Endometrial microvascular endothelial cells (primary cell): ENCODE data around the gene GNB5. TPM values are rescaled to one million over a fixed set of nuclear protein-coding genes. Genes with fewer than 3 reads are reported as not detected.
"Not testable (repeated sequence)": the region's sequence is repeated elsewhere in the genome, so short reads cannot be mapped to it uniquely, and the experiment has no call there.

Experiments
- in situ Hi-C: cut with HindIII; loops from 2 replicates; pipeline ENCODE4 v1.10.0; 2017; ENCODE audit warnings: low sequenced_read_pairs, low pct_unique_long_range_greater_than_20kb; ENCODE audit errors: inconsistent ontology term
- total RNA-seq: library from RNA; depleted of rRNA; stranded (reverse); fragments of >200 nt; gene quantifications from one replicate; pipeline ENCODE4 v1.2.3, GENCODE V29; 2015; ENCODE audit errors: inconsistent ontology term

The GNB5 gene
- total RNA-seq, 1 donor from 2014 or later: 54.4 TPM

DNA sequence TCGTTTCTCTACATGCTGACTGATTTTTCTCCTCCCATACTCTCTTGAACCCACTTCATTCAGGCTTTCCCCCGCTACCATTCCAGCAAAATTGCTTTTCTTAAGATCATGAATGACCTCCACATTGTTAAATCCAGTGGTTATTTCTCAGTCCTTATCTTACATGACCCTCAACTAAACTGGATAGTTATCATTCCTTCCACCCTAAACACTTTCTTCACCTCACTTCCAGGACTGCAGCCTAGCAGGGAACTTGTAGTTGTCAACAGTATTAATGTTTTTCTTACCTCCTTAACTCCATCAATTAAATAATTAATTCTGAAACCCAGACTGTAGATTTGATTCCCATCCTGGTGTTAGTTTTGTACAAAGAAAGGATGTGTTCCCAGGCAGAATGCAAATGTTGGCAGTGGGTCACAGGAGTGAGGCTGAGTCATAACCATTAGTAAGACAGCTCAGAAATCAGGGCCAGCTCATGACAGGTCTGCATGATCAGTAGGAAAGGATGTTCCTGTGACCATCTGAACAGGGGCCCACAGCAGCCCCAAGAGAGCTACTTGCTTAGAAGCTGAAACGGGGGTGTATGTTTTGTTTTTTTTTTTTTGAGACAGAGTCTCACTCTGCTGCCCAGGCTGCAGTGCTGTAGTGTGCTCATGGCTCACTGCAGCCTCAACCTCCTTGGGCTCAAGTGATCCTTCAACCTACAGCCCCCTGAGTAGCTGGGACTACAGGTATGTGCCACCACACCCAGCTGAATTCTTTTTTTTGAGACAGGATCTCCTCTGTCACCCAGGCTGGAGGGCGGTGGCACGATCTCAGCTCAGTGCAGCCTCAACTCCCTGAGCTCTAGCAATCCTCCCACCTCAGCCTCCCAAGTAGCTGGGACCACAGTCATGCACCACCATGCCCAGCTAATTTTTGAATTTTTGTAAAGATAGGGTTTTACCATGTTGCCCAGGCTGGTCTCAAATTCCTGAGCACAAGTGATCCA lies 87.7 kb downstream of the GNB5 start:
- in situ Hi-C loops: no loop called here

DNA sequence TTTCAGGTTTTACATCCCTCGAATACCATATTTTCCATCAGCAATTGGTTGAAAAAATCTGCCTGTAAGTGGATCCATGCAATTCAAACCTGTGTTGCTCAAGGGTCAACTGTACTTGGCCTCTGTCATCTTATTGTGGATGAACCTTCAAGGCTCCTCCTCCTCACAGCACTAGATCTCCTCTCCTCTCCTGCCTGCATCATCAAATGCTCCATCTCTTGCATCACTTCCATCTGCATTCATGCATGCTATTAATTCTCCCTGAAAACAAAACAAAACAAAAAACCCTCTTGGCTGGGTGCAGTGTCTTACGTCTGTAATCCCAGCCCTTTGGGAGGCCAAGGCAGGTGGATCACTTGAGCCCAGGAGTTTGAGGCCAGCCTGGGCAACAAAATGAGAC lies 88.7 kb downstream of the GNB5 start:
- in situ Hi-C loops: no loop called here

DNA sequence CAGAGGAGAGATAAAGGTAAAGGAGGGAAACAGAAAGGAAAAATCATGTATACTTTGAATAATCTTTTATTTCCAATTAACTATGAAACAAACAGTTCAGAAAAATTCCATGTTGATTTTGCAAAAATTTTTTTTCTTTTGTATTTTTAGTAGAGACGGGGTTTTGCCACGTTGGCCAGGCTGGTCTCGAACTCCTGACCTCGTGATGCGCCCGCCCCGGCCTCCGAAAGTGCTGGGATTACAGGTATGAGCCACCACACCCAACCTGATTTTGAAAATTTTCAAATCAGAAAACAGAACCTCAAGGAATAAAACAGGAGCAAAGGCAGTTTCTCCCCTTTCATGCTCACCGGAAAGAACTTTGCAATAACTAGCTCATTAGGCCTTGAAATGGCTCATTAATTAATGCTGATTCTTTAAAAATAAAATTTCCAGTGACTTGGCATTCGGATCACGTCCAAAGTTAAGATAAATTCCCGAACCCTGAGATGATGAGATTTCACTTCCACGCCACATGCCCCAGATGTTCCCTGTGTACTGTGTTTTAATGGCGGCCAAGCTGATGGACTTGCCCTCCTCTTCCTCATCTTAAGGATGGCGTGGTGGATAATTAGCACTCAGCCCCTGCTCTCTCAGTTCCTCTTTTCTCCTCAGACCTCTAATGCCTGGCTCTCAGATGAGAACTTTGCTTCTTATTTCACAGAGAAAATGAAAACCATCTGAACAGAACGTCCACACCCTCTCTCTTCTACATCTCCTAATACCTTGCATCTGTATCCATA lies 89.5 kb downstream of the GNB5 start:
- in situ Hi-C loops: no loop called here

DNA sequence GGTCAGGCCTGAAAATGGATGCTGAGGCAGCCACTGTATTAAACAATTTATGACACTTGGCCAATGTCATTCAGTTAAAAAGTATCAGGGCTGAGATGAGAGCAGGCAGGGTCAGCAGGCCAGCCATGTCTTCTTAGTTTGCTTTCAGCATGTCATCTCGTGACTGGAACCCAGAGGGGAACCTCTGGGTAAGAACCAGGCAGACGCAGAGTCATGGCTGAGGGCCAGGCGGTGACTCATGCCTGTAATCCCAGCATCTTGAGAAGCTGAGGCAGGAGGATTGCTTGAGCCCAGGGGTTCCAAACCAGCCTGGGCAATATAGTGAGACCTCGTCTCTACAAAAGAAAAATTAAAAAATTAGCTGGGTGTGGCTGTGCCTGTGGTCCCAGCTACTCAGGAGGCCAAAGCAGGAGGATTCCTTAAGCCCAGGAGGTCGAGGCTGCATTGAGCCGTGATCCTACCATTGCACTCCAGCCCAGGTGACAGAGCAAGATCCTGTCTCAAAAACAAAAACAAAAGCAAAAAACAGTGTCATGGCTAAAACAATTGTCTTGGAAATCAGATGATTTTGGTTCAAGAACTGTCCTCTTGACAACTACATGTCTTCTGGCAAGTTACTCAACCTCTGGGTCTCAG lies 90.3 kb downstream of the GNB5 start:
- in situ Hi-C loops: no loop called here

DNA sequence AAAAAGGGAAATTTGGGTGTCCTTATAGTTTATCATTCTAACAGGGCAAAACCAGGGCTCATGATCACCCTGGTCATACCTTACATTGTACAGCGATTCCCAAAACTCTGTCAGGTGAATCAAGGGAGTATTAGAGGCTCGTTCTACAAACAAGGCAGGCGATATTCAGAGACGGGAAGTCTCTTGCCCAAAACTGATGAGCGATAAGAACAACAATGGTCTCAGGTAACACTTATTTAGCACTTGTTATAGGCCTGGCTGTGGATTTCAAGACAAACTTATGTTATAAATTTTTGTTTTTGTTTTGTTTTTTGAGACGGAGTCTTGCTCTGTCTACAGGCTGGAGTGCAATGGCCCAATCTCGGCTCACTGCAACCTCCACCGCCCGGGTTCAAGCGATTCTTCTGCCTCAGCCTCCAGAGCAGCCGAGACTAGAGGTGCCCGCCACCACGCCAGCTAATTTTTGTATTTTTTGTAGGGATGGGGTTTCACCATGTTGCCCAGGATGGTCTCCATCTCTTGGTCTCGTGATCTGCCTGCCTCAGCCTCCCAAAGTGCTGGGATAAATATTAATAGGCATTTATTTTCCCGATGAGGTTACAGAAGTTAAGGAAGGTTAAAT lies 91.4 kb downstream of the GNB5 start:
- in situ Hi-C loops: no loop called here

DNA sequence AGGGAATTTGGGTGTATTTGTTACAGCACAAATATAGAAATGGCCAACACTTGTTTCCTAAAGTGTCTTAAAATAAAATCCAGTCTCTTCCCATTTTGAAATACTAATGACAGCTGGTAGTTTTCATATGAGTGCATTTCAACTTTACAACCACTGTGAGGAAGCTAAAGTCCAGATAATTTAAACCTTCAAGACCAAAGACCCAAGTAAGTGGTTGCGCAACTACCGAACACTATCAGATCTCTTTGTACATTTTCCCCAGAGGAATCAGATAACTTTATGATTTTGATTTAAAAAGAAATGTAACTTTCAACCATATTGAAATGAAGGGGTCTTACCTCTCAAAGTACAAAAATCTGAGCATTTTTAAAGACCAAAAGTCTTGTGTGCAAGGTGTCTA lies 92.9 kb downstream of the GNB5 start:
- in situ Hi-C loops: no loop called here

DNA sequence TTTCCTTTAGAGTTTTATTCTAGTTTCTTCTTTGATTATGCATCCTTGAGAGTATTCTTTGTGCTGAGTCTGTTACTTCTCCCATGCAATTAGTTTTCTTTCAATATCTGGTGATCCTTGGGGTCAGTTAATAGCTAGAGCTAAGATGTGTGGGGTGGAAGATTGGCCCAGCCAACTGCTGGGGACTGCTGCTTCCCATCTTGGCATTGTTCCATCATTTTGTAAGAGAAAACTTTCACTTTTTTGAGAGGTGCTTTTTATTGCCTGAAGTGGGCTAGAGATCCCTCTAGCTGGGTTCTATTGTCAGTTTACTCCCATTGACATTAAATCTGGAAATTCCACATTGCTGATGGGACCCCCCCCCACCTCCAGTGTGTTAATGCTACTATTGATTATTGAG lies 94.0 kb downstream of the GNB5 start:
- in situ Hi-C loops: no loop called here

DNA sequence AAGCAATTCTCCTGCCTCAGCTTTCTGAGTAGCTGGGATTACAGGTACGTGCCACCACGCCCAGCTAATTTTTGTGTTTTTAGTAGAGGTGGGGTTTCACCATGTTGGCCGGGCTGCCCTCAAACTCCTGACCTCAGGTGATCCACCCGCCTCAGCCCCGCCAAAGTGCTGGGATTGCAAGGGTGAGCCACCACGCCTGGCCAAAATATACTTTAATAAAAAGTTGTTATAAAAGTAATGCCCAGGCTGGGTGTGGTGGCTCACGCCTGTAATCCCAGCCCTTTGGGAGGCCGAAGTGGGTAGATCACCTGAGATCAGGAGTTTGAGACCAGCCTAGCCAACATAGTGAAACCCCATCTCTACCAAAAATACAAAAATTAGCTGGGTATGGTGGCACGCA lies 94.7 kb downstream of the GNB5 start:
- in situ Hi-C loops: not testable (repeated sequence)

DNA sequence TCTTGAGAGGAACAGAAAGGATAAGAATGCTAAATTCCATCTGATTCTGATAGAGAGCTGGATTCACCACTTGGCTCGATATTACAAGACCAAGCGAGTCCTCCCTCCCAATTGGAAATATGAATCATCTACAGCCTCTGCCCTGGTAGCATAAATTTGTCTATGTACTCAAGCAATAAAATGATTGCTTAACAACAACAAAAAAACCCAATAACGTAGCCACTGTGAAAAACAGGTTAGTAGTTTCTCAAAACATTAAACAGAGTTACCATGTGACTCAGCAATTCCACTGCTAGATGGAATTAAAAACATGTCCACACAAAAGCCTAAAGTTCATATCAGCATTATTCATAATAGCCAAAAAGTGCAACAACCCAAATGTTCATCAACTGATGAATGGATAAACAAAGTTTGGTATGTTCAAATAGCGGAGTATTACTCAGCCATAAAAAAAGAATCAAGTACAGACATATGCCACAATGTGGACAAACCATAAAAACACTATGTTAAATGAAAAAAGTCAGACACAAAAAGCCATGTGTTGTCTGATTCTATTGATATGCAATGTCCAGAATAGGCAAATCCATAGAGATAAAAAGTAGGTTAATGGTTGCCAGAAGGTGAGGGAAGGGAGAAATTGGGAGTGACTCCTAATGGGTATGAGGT lies 95.5 kb downstream of the GNB5 start:
- in situ Hi-C loops: no loop called here

DNA sequence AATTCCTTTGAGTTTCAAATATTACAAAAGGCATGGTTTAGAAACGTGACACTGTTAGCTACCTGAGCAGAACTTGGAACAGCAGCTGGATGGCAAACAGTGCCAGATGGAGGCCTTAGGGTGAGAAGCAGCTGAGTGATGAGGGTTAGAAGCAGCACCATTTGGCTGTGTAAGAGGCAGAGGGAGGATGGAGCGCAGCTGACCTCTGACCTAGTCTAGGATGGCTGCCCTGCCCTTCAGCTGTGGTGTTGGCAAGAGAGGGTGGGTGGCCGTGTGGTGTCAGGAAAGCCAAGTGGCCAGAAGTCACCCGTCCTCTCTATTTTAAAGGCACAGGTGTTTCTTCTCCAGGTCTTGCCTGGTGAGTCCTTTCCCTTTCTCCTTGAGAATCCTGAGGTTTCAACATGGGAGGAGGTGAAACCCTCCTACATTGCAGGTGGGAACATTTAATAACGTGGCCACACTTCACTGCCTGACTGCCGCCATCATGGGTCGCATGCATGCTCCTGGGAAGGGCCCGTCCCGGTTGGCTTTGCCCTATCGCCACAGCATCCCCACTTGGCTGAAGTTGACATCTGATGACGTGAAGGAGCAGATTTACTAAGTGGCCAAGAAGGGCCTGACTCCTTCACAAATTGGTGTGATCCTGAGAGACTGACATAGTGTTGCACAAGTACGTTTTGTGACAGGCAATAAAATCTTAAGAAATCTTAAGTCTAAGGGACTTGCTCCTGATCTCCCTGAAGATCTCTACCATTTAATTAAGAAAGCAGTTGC lies 96.2 kb downstream of the GNB5 start:
- in situ Hi-C loops: no loop called here

DNA sequence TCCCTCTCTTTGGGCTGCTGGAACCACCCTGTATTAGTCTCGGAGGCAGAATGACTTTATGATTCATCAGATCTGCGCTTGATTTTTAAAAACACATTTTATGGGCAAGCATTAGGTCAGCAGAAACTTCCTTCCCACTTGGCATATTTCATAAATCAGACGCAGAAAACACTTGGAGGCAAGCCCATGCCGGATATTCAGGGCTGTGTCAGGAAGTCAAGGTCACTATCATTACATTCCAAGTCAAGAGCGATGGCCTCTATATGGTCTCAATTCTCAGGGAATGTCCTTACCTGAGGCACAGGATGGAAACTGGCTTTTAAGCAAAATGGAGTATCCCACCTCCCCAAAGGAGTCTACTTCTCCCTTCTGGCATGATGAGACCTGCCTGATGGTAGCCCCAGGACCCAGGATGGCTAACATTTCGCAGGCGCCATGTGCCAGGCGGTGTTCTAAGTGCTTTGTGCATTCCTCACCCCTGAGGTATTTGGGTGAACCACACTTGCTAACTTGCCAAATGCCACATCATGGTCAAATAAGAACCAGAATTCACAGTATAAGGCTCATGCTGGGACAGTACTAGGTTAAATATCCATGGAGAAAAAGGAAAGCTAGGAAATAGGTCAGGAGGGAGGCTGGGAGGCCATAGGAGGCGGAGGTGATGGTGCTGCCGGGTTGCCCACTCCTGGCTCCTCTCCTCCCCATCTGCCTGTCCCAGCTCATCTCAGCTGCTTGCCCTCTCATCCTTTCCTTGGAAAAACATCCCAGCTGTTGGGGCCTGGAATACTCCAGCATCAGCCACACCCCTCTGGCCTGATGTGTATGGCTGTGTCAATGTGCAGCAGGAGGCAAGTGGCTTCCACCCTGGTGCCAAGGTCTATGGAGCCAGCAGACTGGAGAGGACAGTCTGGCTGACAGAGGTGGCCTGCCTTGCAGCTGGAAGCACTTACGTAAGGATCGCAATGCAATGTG lies 97.4 kb downstream of the GNB5 start:
- in situ Hi-C loops: no loop called here

DNA sequence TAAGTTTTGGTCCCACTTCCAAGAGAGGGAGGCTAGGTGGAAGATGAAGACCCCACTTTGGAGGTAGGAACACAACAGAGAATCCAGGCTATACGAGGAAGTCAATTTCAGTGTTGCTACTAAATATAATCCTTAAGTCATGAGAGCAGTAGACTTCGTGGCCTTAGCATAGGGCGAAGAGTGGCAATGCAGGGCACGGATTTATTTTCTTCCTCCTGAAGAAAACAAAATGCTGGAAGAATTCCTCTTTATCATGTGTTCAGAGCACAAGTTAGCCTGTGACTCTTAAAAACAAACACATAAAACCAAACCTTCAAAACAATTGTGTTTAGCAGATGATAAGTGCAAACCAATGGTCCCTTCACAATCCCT lies 98.0 kb downstream of the GNB5 start:
- in situ Hi-C loops: no loop called here

DNA sequence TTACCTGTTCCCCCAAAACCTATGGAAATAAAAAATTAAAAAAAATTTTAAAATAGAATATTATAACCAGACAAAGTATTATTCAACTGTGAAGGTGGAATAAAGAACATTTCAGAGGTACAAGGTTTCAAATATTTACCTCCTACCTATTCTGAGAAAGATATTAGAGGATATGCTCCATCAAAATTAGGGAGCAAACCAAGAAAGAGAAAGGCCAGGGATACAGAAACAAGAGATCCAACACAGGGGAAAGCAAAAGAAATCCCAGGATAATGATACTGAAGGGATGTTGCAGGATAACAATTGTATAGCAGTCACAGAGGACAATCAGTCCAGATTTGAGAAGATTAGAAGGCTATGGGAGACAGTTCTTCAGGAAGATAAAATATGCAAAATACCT lies 101.0 kb downstream of the GNB5 start:
- in situ Hi-C loops: no loop called here

DNA sequence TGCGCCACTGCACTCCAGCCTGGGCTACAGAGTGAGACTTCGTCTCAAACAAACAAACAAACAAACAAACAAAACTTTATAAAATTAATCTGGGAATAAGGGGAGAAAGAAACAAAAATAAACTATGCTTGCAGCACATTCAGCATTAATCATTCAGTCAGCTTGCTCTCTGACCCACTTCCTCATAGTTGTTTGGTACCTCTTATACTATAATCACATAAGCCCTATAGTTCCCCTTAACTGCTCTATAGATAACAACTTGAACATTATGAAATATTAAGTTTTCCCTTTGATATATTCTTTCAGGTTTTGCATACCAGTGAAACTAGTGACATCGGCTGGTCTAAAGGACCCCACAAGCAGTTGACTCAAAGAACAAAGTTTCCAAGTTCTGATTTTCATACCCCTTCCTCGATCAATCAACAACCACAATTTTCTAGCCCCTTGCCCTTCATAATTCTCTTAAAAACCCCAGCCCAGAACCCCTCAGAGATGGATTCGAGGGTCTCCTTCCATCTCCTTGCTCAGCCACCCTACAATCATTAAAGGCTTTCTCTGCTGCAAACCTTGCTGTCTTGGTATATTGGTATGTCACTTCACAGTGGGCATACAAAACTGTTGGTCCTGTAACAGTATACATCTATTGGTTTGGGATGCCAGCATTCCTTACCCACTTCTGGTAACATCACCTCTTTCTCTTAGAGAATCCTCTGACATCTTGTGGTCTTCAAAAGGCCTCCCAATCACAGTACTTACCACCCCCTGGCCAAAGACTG lies 105.0 kb downstream of the GNB5 start:
- in situ Hi-C loops: no loop called here

DNA sequence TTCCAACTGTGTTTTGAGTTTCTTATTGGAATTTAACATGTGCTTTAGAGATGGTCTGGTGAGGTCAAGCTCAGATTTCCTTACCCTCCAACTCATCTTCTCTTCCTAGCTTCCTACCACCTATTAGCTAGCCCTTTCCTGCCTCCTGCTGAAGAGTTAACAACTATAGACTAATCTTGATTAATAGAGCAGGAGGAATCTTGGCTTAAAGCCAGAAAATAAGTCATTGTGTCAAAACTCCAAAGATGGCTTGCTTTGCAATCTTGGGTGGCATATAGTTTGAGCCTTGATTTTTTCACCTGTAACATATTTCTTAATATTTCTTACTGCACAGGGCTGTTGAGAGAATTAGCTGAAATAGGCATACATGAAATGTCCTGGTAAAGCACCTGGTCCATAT lies 105.9 kb downstream of the GNB5 start:
- in situ Hi-C loops: no loop called here

DNA sequence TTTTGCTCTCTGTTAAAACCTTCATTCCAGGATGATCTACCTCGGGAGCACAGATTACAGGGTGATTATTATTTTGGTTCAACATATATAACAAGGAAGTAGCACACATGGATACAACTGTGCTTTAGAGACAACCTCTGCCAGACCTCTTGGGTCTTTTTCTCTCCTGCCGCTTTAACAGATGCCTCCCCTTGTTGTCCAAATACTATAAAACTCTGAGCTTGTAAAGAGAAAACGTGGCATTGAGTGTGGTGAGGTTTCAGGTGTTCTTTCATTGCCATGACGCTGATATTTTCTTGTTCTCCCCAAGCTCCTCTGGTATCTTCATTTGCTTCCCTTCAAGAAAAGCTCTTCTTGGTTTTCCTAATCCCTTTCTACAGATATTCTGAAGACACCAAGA lies 107.6 kb downstream of the GNB5 start:
- in situ Hi-C loops: no loop called here
